HEK293T (cell line): ENCODE measurements around the gene DLX3.

Experiments used
- ELF4 ChIP-seq: fragments of 450-650 bp; IDR thresholded peaks from 2 replicates; pipeline ENCODE4 v1.6.1; 2017; ENCODE audit warnings: antibody characterized with exemption
- FOXK2 ChIP-seq: fragments of 450-650 bp; IDR thresholded peaks from 2 replicates; pipeline ENCODE4 v1.6.1; 2016; ENCODE audit warnings: mild to moderate bottlenecking
- LEF1 ChIP-seq: fragments of 450-650 bp; IDR thresholded peaks from 2 replicates; pipeline ENCODE4 v1.6.1; 2017; ENCODE audit warnings: mild to moderate bottlenecking, borderline replicate concordance
- SP1 ChIP-seq: fragments of 450-650 bp; IDR thresholded peaks from 2 replicates; pipeline ENCODE4 v1.6.1; 2017
- ZNF384 ChIP-seq: fragments of 450-650 bp; IDR thresholded peaks from 2 replicates; pipeline ENCODE4 v1.6.1; 2016

DNA sequence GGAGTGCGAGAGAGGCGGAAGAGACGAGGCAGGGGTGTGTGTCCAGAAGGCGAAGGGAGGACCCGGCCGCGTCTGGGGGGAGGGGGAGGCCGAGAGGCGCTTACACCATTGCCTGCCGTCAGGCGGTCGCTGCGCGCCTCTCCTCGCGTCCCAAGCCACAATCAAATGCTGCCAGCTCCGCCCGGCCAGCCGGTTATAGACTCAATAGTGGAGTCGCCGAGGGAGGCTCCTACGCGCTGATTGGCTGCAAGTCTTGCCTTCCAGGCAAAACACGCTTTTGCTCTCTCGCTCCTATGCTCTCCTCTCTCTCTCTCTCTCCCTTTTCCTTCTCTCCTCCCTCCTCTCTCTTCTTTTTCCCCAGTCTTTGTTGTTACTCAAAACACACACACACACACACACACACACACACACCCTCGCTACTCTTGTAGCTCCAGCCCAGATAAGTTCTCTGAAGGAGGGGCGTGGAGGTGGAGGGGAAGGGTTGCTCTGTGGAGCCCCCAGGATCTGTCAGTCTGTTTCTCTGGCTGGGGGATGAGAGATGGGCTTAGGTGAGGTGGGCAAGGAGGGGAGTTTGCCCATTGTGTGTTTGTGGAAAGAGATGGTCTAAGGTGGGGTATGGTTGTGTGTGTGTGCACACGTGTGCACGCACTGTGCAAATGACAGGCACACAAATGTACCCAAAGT lies at the start of gene DLX3:
- TF ChIP-seq SP1 = no peak
- no peak for TF ChIP-seq LEF1
- no peak for TF ChIP-seq ELF4
- no peak for TF ChIP-seq FOXK2
- TF ChIP-seq ZNF384 = no peak
